NOMO-1 treated with dmso at 0.1 percent for 144 hours (cell line): ENCODE data around the gene LSM10.
A peak's percentile ranks its signal among the peaks of the same experiment; 100 is the strongest.

ENCODE experiments used
- DNase-seq: peaks from one replicate; lab custom pipeline; 2025; ENCODE audit not compliant: unreplicated experiment; lab: John Stamatoyannopoulos, UW

The LSM10 gene

GRCh38 chr1:36397378-36398230 is at the start of gene LSM10:
LSM10 (minus strand) TSS chr1:36397908; CDS start chr1:36394129, 3,779 bp downstream.
- peak; percentile 88 for DNase-seq

- no peak for DNase-seq
These were observed 49.7 kb upstream of the LSM10 start for GRCh38 chr1:36447450-36447849.

- DNase-seq, result peak; percentile 19
These were observed 49.0 kb upstream of the LSM10 start for GRCh38 chr1:36446746-36447145.

DNA sequence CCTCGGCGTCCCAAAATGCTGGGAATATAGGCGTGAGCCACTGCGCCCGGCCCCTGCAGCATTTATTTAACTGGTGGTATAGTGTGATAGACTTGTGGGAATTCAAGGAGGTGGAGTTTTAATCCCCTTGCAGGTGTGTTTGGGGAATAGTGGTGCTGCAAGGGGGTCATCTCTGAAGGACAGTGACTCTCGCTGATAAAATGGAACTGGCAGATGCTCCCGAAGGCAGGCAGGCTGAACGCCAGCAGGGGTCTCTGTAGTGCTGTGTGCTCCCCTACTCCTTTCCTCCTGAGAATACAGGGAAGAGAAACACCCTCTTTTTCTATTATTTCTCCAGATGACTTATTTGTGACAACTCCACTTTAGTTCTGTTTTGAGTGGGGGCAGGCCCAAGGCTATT is 48.6 kb upstream of the LSM10 start:
- DNase-seq, result peak; percentile 74

- no peak for DNase-seq
These were observed 45.6 kb upstream of the LSM10 start for GRCh38 chr1:36443297-36443696.

- DNase-seq, result no peak
These were observed 44.6 kb upstream of the LSM10 start for GRCh38 chr1:36442337-36442736.

DNA sequence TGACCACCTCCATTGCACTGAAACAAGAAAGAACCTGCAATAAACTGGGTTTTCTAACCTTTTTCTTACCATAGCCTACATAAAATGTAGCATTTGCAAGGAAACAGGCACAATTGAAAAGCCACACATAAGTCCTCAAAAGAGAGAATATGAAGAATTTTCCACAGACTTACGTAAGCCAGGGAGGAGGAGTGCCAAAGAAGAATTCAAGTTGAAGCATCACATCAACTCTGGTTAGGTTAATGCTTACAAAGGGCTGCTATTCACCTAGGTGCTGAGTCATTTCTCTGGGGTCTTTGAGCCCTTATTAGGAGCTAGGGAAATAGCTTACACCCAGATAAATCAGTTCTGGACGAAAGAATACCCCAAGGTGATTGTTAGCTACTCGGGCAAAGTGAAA is 42.9 kb upstream of the LSM10 start:
- DNase-seq, result no peak

DNA sequence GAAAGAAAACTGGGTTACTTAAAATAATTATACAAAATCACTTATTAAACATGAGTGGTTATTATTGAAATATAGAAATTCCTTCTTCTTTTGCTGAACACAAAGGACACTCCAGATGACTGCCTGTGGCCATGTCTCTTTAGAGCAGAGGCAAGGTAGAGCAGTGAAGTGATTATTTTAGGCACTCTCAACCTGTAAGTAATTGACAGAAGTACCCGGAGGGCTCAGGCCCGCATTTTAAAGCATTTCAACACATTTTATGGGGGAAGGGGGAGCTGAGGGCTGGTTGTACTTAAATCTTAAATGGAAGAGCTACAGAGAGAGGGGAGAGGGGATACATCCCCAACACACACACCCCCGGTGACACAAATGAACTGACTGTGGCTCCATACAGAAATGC is 42.3 kb upstream of the LSM10 start:
- DNase-seq, result no peak

GRCh38 chr1:36438715-36439114 is 41.0 kb upstream of the LSM10 start:
- DNase-seq, result no peak

DNA sequence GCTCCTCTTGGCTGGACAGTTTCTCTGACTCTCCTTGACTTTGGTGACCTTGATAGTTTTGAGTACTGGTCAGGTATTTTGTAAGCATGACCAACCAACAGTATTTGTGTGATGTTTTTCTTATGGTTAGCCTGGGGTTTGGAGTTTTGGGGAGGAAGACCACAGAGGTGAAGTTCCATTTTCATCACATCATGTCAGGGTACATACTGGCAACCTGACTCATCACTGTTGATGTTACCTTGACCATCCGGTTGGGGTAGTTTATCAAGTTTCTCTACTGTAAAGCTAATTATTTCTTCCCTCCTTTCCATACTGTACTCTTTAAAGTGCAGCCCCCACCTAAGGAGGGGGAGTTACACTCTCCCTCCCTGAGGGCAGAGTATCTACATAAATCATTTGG is 39.1 kb upstream of the LSM10 start:
- no peak for DNase-seq

- DNase-seq, result no peak
These were observed 35.4 kb upstream of the LSM10 start for GRCh38 chr1:36433102-36433501.

GRCh38 chr1:36432616-36433015 is 34.9 kb upstream of the LSM10 start:
- no peak for DNase-seq

DNA sequence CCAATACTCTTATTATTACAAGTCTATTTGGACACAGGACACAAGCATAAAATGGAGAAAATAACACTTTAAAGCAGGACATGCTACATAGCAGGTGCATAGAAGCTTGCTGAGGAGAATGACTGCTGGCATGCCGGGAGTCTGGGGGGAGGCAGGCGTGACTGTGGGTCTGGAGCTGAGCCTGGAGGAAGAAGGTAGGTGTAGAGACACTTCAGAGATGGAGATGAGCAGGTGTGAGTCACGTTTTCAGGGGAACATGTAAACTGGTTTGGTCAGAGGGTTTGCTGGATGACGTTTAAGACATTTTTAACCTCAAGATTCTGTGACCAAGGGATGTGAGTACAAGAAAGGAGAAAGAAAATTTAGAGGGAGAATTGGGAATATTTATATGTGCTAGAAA is 28.1 kb upstream of the LSM10 start:
- no peak for DNase-seq

DNA sequence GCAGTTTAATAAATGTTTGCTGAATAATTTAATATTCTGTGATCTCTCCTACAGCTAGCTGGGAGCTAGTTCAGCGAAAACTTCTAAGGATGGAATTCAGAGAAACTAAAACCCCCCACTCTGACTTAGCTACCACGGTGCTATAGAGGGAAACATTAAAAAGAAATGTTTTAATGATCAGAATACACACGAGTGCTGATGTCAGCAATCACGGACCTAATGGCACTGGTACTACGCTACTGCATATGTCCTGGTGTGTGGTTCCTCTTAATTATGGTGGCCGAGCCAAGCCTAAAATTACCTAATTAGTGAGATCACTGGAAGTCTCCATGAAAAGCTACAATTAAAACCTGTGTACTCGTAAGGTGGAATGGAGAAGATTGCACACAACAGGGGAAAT is 23.9 kb upstream of the LSM10 start:
- no peak for DNase-seq

DNA sequence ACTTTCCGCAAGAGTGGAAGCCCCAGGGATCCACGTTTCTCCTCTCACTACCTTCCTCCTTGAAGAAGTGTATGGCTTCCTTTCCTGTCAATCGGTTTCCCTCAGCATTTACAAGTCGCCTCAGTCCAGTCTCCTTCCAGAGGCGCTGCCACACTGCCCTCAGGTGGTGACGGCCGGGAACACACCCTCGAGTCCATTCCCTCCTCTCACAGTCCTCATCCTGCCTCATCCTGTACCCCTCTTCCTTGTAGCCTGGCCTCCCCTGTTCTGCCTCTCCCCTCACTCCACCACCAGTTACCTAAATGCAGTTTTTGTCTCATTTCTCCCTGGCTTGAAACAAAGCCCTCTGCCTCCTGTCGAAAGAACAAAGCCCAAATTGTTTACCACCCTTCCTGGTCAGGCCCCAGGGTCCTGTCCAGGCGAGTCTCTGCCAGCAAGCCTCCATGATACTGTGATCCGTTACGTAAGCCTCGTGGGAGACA is 23.2 kb upstream of the LSM10 start:
- peak; percentile 65 for DNase-seq

DNA sequence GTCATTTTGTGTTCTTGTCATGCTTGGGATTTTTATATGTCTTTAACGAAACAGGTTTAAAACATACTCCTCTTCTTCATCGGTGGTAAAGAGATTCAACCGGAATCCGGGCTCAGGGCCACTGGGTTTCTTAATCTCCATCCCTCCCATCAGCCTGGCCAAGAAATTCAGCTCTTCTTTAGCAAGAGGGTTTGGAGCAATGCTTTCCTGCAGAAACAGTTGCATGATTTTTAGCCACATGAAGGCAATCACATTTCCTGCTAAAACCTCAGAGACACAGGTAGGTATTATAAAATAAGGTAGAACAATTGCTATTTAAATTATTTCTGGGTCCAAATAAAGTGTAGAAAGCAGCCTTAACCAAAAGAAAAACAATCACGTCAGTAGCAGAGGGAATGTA is 22.7 kb upstream of the LSM10 start:
- DNase-seq, result no peak

DNA sequence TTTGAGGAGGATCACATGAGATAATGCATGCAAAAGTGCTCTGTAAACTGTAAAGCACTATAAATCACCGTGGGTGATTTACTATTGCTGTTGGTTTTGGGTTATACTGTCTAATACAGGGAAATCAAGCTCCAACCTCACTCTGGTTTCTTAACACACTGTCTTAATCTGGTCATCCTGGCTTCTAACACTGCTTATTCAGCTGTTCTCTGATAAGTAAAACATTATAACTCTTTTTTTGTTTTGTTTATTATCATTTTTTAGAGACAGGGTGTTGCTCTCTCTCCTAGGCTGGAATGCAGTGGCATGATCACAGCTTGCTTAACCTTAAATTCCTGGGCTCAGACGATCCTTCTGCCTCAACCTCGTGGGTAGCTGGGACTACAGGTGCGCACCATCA is 21.9 kb upstream of the LSM10 start:
- no peak for DNase-seq

DNA sequence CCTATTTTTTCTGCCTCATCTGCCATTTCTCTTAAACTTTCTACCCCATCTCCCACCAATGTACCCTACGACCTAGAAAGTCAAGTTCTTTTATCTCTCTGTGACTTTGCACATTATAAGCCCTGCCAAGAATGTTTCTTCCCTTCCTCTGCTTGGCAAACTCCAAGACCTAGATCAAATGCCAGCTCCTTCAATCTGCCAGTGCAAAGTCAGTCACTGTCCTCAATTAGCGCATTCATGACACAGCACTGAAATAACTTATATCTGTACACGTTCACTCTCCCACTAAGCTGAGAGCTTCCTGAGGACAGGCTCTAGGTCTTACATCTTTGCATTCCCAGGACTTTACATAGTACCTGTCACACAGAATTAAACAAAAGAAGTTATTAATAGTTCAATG is 21.4 kb upstream of the LSM10 start:
- no peak for DNase-seq

- DNase-seq, result no peak
These were observed 20.2 kb upstream of the LSM10 start for GRCh38 chr1:36417931-36418330.

GRCh38 chr1:36415661-36416326 is 18.1 kb upstream of the LSM10 start:
- no peak for DNase-seq

DNA sequence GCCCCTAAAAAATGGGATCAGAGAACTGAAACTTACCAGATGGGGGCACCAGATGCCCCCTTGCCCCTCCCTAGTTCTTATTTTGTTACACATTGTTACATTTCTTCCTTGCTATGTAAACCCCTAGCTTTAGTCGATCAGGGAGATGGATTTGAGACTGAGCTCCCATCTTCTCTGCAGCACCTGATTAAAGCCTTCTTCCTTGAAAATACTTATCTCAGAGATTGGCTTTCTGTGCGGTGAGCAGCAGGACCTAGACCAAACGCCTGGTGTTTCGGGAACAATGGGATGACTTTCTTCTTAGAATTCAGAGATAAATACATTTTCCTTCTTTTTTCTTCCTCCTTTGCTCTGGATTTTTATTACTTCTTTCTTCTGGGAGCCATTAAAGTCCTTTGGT is 16.7 kb upstream of the LSM10 start:
- no peak for DNase-seq
